Stimulated activated CD8-positive, alpha-beta memory T cell treated with anti-CD3 and anti-CD28 coated beads, Interleukin-12 subunit alpha, Interleukin-12 subunit beta, amount 100 ng/mL, for 24 hours (primary cell): Measurements from ENCODE around the gene TAPT1.
"Not testable (repeated sequence)": the region's sequence is repeated elsewhere in the genome, so short reads cannot be mapped to it uniquely, and the experiment has no call there.

Experiments
- DNase-seq: peaks from one replicate; pipeline ENCODE4 v3.0.0-alpha.2; 2020; ENCODE audit errors: extremely low read depth

TAPT1 gene

DNA sequence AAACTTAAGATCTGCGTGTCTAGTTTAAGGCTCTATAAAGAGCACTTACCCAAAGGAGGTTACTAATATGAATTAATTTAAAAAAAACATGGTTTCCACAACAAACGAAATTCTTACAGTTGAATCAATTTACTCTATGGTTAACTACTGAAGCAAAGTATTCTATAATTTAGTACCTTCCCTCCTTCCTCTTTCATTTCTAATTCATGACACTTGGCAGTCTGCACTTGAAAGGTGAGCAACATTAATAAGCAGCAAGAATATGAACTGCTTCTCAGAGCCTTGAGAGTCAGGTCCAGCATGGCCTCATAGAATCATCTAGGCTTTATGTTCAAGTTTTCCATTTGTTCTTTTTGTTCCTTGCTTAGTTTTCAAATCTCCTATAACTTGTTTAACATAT, 42.7 kb downstream of the TAPT1 start:
- no peak for DNase-seq

DNA sequence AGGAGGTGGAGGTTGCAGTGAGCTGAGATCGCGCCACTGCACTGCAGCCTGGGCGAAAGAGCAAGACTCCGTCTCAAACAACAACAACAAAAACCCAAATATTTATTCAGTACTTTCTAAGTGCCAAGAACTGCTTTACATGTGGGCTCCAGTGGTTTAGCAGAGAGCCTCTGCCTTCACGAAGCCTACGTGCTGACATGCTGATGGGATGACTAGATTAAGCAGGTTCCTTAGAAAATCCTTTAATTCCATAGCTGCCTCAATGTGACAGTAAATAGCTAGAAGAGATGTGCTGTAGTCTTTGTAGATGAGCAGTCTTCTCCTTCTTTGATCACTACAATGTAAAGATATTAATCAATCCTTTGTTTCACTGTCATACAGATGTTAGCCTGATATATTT, 49.6 kb downstream of the TAPT1 start:
- no peak for DNase-seq

- no peak for DNase-seq
Measured at GRCh38 chr4:16171831-16172230, 54.4 kb downstream of the TAPT1 start.

GRCh38 chr4:16169490-16169889, 56.8 kb downstream of the TAPT1 start:
- DNase-seq = no peak

DNA sequence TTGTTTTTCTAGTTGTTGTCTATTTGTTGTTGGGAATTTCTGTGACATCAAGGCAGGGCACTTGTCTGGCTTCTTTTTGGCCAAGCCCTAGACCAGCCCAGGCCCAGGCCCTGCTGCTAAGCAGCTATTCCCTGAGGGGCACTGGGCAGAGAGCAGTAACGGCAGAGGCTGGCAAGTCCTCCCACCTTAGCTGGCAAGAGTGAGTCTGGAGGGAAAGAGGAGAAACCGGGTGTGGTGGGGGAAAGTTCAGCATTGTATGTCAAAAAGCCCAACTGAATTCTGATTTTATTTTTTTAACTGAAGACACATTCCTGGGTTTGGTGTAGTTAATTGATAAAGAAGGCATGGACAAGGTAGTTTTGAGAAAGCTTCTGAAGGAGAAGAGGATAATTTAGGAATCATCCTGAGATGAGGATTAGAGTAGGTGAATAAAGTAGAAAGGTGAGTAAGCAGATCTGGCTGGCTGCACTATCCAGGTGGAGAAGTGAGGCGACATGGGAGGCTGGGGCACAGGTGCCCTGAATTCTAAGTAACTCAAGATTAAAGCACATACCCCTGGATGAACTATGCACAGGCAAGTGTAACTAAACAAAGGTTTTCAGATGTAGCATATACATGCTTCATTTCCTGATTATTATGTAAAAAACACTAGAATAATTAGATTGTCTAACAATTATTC, 57.4 kb downstream of the TAPT1 start:
- no peak for DNase-seq

DNA sequence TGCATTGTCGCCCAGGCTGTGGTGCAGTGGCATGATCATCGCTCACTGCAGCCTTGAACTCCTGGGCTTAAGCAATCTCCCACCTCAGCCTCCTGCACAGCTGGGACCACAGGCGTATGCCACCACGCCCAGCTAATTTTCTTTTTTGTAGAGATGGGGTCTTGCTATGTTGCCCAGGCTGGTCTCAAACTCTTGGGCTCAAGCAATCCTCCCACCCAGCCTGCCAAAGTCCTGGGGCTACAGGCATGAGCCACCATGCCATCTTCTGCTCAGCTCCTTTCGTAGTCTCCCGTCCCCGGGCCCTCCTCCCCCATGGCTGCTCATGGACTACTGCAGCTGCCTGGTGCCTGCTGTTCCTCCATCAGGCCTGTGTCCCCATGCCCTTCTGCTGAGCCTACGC, 58.1 kb downstream of the TAPT1 start:
- no peak for DNase-seq

DNA sequence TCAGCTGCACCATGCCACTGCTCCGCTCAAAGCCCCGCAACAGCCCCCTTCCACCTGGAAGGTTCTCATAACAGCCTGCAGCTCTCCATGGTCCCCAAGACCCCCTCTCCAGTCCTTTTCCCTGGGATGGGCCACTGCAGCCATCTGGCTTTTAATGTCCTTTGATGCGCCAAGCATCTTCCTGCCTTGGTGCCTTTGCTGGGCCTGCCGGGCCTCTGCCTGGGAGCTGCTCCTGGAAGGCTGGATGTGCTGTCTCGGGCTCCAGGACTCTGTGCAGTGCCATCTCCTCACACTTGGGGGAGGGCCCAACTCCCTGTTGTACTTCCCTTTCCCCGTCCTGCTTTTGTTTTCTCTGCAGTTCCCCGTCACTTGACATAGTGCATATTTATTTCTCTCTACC, 60.3 kb downstream of the TAPT1 start:
- DNase-seq = no peak

DNA sequence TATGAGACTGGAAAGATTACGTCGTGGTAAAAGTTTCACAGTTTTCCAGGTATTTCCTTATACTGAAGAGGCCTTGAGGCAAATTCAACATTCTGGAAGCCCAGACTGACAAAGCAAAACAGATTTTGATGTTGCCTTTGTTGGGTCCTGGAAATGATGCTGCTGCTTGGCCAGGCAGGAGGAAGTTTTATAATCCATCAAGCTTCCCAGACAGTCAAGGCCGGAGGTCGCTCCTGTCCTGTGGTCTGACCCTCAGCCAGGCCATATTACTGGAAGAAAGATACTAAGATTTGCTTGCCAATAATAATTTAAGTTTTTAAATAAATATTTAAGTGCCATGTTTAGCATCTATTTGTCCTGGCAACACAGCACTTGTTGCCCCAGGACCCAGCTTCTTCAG, 63.4 kb downstream of the TAPT1 start:
- DNase-seq = no peak

- DNase-seq = no peak
Measured at GRCh38 chr4:16161851-16162408, 64.3 kb downstream of the TAPT1 start.

- DNase-seq = no peak
Measured at GRCh38 chr4:16160457-16160856, 65.8 kb downstream of the TAPT1 start.

DNA sequence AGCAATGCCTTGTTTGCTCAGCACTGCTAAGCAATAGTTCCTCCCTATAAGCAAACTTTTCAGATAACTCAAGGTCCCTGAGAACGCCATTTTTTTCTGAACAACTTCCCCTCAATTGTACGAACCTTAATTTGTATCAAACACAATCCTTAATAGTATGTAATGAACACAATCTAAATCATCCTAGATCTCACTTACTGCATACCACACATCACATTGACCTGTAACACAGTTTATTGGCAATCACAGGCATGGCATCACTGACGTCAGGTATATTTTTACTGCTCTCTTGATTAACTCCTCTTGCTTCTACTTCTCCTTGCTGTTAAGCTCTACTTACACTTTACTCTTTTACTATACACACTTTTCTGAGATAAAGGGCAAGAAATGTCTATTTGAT, 67.0 kb downstream of the TAPT1 start:
- DNase-seq = no peak

GRCh38 chr4:16158504-16158852, 67.8 kb downstream of the TAPT1 start:
- no peak for DNase-seq

GRCh38 chr4:16157609-16158503, 68.4 kb downstream of the TAPT1 start:
- no peak for DNase-seq

GRCh38 chr4:16155528-16156169, 70.6 kb downstream of the TAPT1 start:
- DNase-seq = no peak

DNA sequence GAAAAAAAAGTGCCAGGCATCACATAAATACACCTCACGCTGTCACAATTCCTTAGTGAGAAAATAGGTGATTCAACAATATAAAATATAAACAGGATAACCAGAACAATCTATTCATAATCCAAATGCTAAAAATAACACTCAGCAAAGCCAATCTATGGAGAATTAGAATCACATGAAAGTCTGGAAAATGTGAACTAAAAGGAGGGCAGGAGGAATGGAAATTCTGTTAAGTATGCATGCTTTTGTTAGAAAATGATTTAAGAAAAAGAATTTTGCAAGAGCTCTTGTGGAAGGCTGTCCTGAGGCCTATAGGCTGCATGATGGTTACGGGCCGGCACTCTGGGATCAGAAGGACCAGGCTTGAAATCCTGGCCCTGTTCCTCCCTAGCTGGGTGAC, 71.8 kb downstream of the TAPT1 start:
- no peak for DNase-seq

DNA sequence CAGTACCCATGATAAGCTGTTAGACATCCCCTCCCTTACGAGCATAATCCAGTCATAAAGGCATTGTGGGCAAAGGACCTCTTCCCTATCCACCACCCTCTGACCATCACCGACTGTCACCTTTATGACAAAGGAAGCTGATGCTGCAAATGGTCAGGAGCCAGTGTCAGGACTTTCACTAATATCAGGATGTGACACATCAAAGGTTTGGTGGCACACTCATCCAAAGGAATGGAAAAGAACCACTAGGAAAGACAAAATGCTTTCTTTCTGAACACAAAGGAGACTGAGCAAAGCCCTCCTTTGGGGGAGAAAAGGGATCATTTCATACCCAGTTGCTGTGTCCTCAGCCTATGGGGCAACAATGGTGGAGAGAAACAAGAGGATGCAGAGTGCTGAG, 75.6 kb downstream of the TAPT1 start:
- no peak for DNase-seq

- DNase-seq = not testable (repeated sequence)
Measured at GRCh38 chr4:16144913-16145312, 81.4 kb downstream of the TAPT1 start.

DNA sequence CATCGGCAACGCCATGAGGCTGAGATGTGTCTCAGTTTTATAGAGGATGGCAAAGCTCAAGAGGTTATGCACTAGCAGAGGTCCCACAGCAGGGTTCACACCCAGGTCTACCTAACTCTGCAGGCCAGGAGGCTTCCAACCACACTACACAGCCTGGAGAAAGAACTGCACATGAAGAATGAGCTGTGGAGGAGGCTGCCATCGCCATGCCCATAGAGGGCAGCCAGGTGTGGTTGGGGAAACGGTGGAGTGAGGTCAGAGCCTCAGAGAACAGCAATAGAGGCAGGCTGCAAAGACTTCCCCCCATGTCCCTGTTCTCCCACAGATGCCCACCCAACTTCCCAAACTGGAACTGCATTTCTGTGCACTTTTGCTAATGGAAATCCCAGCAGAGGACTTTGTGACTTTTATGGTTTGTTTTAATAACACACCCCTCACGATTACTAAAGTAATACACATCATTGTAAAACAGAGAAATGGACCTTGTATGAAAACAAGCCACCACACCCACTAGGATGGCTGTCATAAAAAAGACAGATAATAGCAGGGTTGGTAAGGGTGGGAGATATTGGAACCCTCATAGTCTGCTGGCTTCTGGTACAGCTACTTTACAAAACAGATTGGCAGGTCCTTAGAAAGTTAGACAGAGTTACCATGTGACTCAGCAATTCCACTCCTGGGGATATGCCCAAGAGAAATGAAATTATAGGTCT, 83.5 kb downstream of the TAPT1 start:
- no peak for DNase-seq

- DNase-seq = no peak
Measured at GRCh38 chr4:16140879-16141249, 85.4 kb downstream of the TAPT1 start.

DNA sequence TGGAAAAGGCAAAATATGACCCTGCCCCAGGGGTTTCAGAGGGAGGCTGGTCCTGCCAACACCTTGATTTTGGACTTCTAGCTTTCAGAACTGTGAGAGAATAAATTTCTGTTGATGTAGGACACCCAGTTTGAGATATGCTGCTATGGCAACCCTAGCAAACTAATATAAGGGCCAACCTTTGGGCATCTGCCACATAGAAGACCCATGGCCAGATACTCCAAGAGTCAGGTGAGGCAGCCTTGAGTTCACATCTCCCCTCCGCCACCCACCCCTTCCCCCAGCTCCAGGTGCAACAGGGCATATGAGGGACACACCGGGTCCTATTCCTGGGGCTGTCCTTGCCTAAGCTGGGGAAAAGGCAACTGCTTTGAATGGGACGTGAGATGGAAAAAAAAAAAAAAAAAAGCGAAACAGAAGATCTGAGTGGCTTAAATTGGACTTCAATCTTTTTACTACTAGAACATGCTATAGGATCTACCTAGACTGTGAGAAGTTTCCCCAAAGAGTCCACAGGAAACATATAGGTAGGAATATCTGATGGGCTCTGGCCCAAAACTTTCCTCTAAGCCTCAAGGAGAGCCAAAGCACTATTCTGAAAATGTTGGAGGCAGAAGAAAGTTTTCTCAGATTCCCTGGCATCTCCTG, 85.9 kb downstream of the TAPT1 start:
- no peak for DNase-seq
